NCI-H146 (cell line): ENCODE measurements around the gene CRAMP1.

Source experiments
- DNase-seq: peaks from one replicate; lab custom pipeline; 2025; lab: John Stamatoyannopoulos, UW

Gene CRAMP1

DNA sequence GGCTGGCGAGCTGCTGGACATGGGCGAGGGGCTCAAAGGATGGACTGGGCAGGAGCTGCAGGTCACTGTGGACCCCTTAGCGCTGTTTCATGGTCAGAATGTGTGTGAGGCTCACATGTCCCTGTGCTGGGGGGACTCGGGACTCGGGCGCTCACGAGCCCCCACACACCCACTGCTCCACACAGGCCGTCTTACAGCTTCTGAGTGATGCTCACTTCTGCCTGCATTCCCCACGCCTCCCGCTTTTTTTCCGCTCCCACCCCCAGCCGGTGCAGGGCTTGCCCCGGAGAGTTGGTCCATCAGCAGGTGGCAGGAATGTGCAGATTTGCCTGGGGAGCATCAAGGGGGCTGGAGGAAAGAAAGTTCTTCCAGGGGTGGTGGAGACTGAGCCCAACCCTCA is 45.7 kb downstream of the CRAMP1 start:
- DNase-seq, result no peak

DNA sequence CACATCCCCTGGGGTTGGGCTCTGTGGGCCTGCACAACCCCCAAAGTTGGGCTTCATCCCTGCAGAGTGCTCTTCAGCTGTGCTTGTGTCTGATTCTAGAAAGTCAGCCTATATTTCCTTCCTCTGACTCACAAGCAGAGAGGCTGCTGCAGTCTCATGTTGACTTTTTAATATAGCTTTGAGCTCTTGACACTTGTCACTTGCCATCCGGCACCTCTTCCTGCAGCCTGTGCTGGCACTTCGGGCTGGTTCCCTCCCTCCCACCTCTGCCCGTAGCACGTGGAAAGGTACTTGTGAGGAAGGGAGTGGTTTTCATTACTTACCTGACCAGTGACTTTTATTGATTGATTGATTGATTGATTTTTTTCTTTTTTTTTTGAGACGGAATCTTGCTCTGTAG is 46.9 kb downstream of the CRAMP1 start:
- no peak for DNase-seq

DNA sequence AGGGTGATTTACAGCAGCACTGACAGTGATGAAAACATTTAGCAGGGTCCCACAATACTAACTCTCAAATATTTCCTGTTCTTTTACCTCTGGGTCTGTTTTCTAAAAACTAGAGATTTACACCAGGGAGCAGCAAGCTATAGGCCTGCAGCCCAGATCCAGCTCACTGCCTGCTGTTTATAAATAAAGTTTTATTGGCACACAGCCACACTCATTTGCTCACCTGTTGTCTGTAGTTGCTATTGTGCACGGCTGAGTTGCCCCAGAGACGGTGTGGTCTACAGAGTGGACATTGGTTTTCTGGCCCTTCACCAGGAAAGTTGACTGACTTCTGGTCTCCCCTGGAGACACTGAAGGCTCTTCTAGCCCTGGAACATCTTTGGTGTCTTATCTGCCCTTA is 49.7 kb downstream of the CRAMP1 start:
- no peak for DNase-seq

DNA sequence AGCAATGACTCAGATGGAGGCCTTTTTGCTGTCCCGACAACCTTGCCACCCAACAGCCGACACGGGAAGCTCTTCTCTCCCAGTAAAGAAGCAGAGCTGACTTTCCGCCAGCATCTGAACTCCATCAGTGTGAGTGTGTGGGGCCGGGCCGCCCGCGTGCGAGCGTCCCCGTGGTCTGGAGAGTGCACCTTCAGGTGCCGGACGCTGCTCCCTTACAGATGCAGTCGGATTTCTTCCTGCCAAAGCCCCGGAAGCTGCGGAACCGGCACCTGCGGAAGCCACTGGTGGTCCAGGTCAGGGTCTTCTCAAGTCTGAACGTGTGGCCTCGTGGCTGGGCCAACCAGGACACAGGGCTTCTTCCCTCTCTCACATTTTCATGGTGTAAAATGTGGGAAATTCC is 50.4 kb downstream of the CRAMP1 start:
- no peak for DNase-seq

DNA sequence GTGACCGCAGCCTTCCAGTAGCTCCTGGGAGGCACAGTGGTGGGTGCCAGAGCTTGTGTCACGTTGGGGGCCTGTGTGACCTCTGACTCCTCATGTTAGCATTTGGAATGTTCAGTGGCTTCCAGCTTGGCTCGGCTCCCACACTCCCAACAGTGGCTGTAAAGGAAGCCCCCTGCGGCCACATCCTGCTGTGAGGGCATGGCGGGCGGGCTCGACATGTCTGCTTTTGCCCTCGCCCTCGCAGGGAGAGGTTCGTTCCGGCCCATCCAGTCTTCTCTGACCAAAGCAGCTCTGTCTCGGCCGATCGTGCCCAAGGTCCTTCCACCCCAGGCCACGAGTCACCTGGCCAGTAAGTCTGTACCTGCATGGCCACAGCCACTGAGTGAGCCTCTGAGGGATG is 53.7 kb downstream of the CRAMP1 start:
- DNase-seq, result no peak

DNA sequence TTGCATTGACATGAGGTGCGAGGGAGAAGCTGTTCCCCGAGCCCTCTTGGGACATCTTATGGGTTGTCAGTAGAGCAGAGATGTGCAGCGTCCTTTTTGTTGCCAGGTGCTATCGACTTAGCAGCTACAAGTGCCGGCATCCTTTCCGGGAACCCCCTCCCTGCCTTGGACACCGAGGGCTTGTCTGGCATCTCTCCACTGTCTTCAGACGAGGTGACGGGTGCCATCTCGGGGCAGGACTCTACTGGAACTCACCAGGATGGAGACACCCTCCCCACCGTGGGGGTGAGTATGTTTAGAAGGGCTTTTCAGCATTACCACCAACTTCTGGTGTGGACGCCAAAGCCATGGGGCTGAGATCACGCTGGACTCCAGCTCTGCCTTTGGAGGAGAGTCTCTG is 54.2 kb downstream of the CRAMP1 start:
- DNase-seq, result no peak

DNA sequence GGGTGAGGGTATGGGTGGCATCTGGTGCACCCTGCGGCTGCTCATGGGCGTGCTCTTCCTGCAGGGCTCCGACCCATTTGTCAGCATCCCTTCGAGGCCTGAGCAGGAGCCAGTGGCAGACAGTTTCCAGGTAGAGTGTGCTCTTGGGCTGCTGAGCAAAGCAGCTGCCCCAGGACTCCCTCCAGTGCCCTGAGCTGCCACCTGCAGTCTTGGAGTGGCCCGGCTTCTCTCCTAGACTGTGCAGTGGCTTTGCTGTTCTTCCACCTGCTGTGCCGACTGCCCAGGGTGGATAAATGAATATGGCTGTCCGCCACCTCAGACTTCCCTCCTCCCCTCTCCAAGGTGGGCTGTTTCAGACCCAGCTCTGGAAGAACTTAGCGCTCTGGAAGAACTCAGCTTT is 55.1 kb downstream of the CRAMP1 start:
- DNase-seq, result no peak

DNA sequence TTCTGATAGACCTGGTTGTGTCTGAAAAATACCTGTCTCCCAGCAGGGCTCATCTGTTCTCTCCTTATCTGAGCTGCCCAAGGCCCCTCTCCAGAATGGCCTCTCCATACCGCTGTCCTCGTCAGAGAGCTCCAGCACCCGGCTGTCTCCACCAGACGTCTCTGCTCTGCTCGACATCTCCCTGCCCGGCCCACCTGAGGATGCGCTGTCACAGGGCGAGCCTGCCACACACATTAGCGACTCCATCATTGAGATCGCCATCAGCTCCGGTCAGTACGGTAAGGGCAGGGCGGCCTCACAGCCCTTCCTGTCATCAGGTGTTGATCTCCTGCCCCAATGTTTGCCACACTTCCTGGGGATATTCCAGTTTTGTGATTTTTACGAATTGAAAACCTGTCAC is 55.8 kb downstream of the CRAMP1 start:
- no peak for DNase-seq

DNA sequence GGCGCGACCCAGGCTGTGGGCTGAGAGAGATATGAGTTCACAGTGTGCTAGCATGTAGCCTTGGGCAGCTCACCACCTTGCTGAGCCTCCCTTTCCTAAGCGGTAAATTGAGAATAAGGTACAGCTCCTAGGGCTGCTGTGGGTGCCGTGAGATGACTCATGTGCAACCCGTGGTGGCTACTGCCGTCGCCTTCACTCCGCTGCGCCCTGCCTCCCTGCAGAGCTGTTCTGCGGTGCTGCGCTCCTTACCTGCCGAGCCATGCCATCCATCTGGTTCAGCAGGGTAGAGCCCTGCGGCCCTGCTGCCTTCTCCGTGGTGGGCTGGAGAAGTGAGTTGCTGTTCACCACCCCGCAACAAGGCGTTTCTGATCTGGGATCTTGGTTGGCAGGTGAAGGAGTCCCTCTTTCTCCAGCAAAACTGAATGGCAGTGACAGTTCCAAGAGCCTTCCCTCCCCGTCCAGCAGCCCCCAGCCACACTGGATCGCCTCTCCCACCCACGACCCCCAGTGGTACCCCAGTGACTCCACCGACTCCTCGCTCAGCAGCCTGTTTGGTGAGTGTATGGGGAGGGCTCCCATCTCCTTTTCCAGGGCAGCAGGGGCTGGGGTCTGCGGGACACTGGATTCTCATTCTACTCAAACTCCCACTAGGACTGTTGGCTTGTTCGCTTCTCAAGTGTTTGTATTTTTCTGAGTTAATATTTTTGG is 56.6 kb downstream of the CRAMP1 start:
- no peak for DNase-seq

DNA sequence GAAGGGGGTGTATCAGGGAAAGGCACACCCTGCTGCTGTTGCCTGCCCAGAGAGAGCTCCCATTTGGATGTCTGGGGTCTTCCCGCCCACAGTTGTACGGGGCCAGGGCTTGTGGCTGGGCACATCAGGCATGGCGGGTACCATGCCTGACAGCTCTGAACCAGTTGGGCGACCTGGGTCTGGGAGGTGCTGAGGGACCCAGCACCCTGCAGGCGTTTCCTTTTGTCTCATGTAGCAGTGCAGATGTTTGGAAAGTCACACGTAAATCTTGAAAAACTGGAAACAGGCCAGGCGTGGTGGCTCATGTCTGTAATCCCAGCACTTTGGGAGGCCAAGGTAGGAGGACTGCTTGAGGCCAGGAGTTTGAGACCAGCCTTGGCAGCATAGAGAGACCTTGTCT is 57.5 kb downstream of the CRAMP1 start:
- no peak for DNase-seq

DNA sequence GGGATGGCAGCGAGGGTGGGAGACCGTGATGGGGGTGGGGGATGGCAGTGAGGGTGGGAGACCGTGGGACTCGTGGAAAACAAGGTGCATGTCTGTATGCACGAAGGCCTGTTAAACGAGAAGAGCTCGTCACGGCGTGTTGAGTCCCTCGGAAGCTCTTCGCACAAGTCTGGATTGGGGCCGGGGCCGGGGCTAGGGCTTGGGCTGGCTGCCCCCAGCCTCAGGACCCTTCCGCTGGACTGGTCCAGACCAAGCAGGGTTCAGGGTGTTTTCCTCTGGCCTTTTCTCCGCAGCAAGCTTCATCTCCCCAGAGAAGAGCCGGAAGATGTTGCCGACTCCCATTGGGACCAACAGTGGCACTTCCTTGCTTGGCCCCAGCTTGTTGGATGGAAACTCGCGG is 58.2 kb downstream of the CRAMP1 start:
- DNase-seq, result no peak

DNA sequence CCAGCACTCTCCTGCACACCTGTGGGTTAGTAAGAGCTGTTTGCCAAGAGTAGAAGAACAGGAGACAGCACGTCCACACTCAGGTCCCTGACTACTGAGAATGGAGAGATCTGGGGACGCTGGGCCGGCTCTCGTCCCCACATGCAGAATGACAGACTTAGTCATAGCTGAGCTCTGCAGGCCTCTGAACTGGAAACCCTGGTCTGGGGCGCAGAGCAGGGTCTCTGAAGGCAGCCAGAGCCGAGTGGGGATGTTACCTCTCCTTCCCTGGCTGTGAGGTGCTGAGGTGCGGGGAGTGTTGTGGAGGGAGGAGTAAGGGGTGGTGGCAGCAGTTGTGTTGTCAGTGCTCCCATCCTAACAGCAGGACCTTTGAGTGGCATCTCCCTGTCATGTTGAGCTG is 58.7 kb downstream of the CRAMP1 start:
- no peak for DNase-seq

DNA sequence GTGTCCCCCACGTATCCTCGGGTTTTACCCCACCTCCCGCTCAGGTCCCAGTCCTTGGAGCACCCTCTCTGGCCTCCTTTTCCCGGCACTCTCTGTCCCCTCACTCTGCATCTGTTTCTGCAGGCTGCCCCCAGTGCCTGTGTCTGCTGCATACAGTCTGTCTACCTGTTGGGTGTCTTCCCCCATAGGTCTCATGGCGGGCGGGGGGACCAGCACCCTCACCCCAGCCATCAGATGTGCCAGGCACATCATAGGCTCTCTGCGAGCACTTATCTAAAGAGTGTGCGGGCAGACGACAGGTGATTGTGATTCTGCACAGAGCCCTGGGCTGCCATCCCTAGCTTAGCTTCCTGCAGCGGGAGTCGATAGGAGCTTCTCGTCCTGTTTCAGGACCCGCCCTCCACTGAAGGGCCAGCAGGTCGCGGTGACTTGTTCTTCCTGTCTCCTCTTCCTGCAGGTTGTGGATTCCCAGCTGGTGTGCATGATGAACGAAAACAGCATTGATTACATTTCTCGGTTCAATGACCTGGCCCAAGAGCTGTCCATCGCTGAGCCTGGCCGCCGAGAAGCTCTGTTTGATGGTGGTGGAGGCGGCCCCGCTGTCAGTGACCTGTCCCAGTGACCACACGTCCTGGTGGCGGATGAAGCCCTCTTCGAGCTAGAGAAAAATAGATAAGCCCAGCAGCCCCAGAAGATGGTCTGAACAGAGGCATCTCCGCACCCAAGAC is 61.4 kb downstream of the CRAMP1 start:
- no peak for DNase-seq

DNA sequence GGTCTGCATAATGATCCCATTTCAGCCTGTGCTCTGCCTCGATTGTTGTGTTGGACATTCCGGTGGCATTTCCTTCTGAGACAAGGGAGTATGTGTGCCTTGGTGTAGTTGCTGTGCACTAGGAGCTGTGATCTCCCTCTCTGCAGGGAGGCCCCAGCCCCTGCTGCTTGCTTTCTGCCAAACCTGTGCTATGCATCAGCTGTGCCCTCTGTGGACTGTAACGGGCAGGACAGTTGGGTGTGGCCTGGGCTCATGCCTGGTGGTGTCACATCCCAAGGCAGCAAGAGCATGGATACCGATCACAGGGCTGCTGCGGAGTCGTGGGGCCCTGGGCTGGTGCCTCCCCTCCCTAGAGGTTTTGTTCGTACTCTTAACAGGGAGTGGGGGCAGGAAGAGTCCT is 62.1 kb downstream of the CRAMP1 start:
- DNase-seq, result no peak

DNA sequence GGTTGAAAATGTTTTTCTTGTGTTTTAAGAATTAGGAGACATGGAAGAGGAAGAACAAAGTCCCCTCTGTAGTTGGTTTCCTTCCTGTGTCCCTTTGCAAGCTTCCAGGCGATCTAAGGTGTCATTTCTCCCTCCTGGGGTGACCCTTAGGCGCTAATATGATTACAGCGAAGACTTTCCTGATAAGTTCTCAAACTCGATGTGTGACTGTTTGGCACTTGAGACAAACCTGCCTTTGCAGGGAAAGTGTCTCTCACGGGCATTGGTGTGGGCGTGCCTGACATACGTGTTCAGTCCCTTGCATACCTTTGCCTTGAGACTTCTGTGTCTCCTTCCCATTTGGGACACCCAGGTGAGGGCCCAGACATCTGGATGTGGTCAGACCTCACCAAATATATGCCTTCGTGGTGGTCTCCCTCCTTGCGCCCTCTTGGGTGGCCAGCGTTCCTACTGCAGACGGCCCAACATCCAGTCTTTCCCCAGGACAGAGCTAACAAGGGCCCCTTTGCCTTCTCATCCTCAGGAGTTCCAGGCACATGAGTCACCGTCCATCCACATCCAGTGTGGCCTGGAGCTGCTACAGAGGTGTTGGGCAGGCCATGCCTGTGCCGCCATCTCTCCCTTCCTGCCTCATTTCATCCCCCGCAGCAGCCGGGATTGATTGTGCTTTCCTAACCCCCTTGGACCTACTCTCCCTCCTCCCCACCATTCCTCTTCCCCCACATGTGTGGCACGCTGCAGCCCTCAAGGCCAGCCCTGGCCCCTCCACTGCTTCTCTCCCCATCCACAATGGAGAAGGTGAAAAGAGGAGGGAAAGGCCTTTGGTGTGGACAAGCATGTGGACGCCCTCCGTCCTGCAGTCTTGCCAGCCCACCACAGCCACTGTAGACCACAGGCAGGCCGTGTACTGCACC is 62.8 kb downstream of the CRAMP1 start:
- DNase-seq, result no peak

DNA sequence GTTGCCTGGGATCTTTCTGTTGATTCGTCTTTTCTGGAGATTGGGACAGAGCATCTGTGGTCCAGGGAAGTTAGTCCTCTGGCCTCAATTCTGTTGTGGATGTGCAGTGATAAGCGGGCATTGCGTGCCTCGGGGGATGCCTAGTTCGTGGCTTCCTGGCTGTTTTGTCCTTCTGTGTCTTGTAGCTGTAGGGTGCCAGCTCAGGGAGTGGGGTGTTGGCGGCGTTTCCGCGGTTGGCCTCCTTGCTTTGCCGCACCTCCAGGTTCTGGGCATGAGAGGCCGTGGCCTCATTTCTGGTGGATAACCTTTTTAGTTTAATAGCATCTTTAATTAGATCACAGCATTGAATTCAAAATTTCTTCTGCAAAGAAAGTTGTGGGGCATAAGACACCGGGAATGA is 64.5 kb downstream of the CRAMP1 start:
- DNase-seq, result no peak

DNA sequence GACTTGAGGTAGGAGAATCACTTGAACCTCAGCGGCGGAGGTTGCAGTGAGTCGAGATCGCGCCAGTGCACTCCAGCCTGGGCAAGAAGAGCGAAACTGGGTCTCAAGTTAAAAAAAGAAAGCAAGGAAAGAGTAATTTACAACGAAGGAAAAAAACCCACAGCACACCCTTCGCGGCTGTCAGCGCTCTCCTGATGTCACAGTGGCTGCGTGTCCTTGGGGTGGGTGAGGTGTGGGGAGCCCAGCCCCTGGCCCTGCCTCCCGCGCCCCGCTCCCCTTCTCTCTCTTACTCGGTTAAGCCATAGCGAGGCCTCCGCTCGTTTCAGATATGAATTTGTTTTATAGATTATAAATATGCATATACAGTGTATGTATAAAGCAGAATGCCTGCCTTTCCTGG is 65.2 kb downstream of the CRAMP1 start:
- no peak for DNase-seq

DNA sequence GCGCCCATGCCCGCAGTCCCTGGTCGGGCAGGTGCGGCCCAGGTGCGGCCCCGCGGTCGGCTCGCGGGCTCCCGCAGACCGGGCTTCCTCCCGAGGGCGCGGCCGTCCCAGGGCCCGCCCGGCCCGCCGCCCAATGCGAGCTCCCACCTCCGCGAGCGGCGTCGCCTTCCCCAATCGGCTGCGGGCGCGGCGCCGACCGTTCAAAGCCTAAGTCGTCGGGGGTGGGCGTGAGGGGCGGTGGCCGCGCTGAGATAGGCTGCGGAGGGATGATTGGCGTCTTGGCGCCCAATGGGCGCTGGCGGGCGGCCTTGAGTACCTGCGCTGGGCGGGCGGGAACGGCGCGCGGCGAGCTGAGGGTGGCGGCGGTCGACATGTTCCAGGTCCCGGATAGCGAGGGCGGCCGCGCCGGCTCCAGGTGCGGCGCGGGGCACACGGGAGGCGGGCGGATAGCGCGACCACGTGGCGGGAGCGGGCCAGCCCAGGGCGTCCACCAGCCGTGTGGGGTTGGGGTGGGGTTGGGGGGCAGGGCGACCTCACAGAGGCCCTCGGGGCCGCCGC is 65.9 kb downstream of the CRAMP1 start, which contains the start of gene JPT2:
TSS of gene JPT2 (plus strand) at position 338 of the 558 bp plus-strand sequence. CDS start at position 372, 34 bp downstream.
- peak; percentile 99 for DNase-seq

DNA sequence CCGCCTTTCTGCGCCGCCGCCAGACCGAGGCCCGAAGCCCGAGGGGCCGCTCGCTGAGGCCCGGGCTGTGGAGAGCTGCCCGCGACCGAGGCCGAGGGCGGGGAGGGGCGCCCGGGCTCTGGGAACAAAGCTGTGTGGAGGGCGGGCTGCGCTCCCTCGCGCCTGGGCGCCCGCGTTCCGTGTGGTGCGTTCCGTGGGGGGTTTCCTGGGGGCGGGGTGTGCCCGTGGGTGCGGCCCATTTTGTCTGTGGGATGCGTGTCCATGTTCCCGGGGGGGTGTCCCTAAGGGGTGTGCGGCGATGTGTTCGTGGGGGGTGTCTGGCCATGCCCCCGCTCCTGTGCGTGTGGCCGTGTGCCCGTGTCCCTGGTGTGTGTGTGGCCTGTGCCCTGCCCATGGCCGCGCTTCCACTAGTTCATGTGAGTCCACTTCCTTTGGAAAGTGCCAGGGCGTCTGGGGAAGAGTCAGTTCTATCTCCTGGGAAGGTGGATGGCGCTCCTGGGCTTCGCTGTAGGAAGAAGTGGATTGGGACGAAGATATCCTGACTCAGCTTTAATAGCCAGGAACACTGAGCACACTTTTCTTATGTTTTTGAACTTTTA is 66.4 kb downstream of the CRAMP1 start:
- DNase-seq, result peak; percentile 65

DNA sequence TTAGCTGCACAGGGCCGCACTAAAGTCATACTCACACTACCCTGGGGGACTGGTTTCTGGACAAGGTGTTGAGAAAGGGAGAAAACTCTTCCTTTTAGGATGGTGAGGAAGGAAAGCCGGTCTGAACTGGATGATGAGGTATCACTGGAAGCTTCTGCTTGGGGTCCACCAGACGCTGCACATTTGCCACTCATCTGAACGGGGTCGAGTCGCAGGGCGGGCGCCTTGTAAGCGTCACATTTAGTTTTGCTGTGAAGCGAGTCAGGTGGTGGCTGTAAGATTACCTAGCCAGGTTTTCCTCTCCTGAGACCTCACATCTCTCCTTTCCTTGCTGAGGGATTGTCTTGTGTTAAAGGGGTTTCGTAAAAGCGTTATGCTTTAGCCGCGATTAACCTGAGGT is 68.2 kb downstream of the CRAMP1 start:
- DNase-seq, result no peak

DNA sequence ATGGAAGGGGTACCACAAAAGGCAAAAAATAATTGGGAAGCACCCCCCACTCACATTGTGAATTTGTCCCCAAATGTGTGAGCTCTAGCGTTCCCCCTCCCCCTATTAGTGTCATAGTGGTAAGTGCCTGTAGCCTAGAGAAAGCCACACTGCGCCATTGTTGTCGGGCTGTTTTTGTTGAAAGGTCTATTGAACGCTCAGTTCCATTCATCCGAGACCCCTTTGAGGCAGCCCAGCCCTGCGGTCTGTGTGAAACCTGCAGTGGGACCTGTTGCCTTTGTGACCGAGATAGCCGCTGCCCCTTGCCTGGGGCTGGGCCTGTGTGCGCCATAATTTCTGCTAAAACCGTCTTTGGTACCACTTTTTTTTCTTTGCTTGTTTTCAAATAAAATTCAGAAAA is 68.9 kb downstream of the CRAMP1 start:
- DNase-seq, result no peak
